ENCODE data around the gene DPP9. TPM values are rescaled to one million over a fixed set of nuclear protein-coding genes. Genes with fewer than 3 reads are reported as not detected.

Gene DPP9
- total RNA-seq, 1 donor from 2014 or later: 53.8 TPM

- peaks cover 0 to 43% of the 10 kb centered on the region in 2 donors for H3K36me3 ChIP-seq
- TF ChIP-seq POLR2AphosphoS5 (IDR thresholded peaks at IDR 0.05; ENCODE audit: insufficient read depth in 1 of 2, low read depth in 1 of 2) (no peak), POLR2A (IDR thresholded peaks at IDR 0.05) (no peak)
- TF ChIP-seq, protein P1, sequence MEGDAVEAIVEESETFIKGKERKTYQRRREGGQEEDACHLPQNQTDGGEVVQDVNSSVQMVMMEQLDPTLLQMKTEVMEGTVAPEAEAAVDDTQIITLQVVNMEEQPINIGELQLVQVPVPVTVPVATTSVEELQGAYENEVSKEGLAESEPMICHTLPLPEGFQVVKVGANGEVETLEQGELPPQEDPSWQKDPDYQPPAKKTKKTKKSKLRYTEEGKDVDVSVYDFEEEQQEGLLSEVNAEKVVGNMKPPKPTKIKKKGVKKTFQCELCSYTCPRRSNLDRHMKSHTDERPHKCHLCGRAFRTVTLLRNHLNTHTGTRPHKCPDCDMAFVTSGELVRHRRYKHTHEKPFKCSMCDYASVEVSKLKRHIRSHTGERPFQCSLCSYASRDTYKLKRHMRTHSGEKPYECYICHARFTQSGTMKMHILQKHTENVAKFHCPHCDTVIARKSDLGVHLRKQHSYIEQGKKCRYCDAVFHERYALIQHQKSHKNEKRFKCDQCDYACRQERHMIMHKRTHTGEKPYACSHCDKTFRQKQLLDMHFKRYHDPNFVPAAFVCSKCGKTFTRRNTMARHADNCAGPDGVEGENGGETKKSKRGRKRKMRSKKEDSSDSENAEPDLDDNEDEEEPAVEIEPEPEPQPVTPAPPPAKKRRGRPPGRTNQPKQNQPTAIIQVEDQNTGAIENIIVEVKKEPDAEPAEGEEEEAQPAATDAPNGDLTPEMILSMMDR (IDR thresholded peaks at IDR 0.05): no peak
- no peak for DNase-seq (ENCODE audit: extremely low spot score in 2 of 2)
These were observed 14.0 kb downstream of the DPP9 start for GRCh38 chr19:4709440-4710280.

DNA sequence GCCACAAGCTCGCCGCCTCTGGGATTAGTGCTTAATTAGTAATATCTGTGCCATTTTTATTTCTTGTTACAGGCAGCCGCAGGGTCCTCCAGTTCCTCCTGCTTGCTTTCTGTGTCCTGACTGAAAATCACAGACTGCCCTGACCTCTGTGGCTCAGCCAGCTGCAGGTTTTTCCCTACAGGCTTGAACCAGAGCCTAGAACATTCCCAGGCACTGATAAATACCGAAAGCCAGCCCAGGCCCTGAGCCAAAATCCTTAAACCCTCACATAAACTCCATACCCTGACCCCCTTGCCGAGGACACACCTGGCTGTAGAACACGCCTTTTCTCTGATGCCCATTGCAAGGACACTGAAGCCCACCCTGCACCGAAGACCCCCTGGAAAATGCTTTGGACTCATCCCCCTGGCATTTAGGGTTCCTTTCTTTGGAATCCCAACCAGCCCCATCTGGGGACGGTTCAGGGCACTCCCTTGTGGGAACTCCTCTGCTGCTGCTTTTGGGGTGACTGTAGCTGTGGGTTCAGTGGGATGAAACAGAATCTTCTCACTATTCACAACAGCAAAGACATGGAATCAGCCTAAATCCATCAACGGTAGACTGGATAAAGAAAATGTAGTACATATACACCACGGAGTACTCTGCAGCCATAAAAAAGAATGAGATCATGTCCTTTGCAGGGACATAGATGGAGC is 15.5 kb downstream of the DPP9 start:
- Histone ChIP-seq H3K27ac (peak overlapping the region; percentile 72), H3K4me3 (no peak overlapping the region), H3K27me3 (no peaks in the 10 kb centered on the region), H3K9me3 (no peaks in the 10 kb centered on the region), H3K4me1 (peaks cover 35% of the 10 kb centered on the region), H3K36me3 (peaks cover 0 to 54% of the 10 kb centered on the region in 2 donors)
- TF ChIP-seq POLR2AphosphoS5 (IDR thresholded peaks at IDR 0.05; ENCODE audit: insufficient read depth in 1 of 2, low read depth in 1 of 2) (no peak), POLR2A (IDR thresholded peaks at IDR 0.05) (no peak)
- TF ChIP-seq, protein P1 (IDR thresholded peaks at IDR 0.05): no peak
- intact Hi-C loops (cut with DNase I): no loop called here
- no peak for DNase-seq (ENCODE audit: extremely low spot score in 2 of 2)

More at GRCh38 chr19:4709440-4710280, 14.0 kb downstream of the DPP9 start:
- intact Hi-C loops (cut with DNase I): no loop called here
- H3K4me1 ChIP-seq: peaks cover 49% of the 10 kb centered on the region
- no peak overlapping the region for H3K4me3 ChIP-seq
- no peaks in the 10 kb centered on the region for H3K9me3 ChIP-seq
- H3K27me3 ChIP-seq: no peaks in the 10 kb centered on the region
- H3K27ac ChIP-seq: peak overlapping the region; percentile 72

- H3K4me1 ChIP-seq: peaks cover 27% of the 10 kb centered on the region
- H3K36me3 ChIP-seq: peaks cover 0 to 54% of the 10 kb centered on the region in 2 donors
- TF ChIP-seq, protein P1 (IDR thresholded peaks at IDR 0.05): no peak
- TF ChIP-seq POLR2A (IDR thresholded peaks at IDR 0.05): no peak
- TF ChIP-seq POLR2AphosphoS5 (IDR thresholded peaks at IDR 0.05; ENCODE audit: insufficient read depth in 1 of 2, low read depth in 1 of 2): no peak
- H3K27ac ChIP-seq: peak overlapping the region; percentile 72
- intact Hi-C loops (cut with DNase I): no loop called here
- H3K9me3 ChIP-seq: no peaks in the 10 kb centered on the region
- no peaks in the 10 kb centered on the region for H3K27me3 ChIP-seq
- H3K4me3 ChIP-seq: no peak overlapping the region
- DNase-seq (ENCODE audit: extremely low spot score in 2 of 2): no peak
These were observed 16.3 kb downstream of the DPP9 start for GRCh38 chr19:4707322-4707721.

- Histone ChIP-seq H3K4me1 (peaks cover 31% of the 10 kb centered on the region), H3K27ac (peak overlapping the region; percentile 53), H3K9me3 (no peaks in the 10 kb centered on the region), H3K36me3 (peaks cover 0 to 57% of the 10 kb centered on the region in 2 donors), H3K27me3 (no peaks in the 10 kb centered on the region), H3K4me3 (no peak overlapping the region)
- TF ChIP-seq, protein P1 (IDR thresholded peaks at IDR 0.05): no peak
- TF ChIP-seq POLR2A (IDR thresholded peaks at IDR 0.05) (no peak), POLR2AphosphoS5 (IDR thresholded peaks at IDR 0.05; ENCODE audit: insufficient read depth in 1 of 2, low read depth in 1 of 2) (no peak)
- intact Hi-C loops (cut with DNase I): no loop called here
- DNase-seq (ENCODE audit: extremely low spot score in 2 of 2): no peak
These were observed 18.1 kb downstream of the DPP9 start for GRCh38 chr19:4705413-4706131.
